GM12865 (cell line): ENCODE data around the gene SNCAIP.

Experiments
- DNase-seq: peaks from one replicate; pipeline ENCODE4 v3.0.0; 2010; ENCODE audit warnings: low read depth
- H3K4me3 ChIP-seq: 2 replicates; pipeline ENCODE4 v1.5.1; 2011; ENCODE audit warnings: mild to moderate bottlenecking, low read depth, low read length, control low read depth
- TF ChIP-seq, protein P1 (sequence below): IDR thresholded peaks from 2 replicates; pipeline ENCODE4 v1.5.1; 2011; ENCODE audit warnings: low read length, control low read depth, low read depth, inconsistent platforms; ENCODE audit not compliant: insufficient read depth; ENCODE audit errors: missing control alignments

The SNCAIP gene

DNA sequence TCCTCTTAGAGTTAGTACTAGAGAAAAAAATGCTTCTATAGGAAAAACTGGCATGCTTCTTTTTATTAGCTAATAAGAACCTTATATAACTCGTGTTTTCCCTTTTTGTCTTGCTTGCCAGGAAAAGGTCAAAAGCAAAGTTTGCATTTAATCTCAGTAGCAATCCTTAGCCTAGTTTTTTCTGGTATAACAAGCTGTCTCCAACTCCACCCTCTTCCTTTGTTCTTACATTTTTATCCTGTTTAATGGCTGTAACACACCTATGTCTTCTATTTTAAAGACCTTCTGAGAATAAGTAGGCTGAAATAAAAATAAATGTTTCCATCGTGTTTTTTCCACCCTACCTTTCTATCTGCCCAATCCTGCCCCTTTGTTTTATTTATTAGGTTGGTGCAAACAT is 158.3 kb downstream of the SNCAIP start:
- no peak for DNase-seq
- TF ChIP-seq, protein P1, sequence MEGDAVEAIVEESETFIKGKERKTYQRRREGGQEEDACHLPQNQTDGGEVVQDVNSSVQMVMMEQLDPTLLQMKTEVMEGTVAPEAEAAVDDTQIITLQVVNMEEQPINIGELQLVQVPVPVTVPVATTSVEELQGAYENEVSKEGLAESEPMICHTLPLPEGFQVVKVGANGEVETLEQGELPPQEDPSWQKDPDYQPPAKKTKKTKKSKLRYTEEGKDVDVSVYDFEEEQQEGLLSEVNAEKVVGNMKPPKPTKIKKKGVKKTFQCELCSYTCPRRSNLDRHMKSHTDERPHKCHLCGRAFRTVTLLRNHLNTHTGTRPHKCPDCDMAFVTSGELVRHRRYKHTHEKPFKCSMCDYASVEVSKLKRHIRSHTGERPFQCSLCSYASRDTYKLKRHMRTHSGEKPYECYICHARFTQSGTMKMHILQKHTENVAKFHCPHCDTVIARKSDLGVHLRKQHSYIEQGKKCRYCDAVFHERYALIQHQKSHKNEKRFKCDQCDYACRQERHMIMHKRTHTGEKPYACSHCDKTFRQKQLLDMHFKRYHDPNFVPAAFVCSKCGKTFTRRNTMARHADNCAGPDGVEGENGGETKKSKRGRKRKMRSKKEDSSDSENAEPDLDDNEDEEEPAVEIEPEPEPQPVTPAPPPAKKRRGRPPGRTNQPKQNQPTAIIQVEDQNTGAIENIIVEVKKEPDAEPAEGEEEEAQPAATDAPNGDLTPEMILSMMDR, result no peak
- no peak overlapping the region for H3K4me3 ChIP-seq

DNA sequence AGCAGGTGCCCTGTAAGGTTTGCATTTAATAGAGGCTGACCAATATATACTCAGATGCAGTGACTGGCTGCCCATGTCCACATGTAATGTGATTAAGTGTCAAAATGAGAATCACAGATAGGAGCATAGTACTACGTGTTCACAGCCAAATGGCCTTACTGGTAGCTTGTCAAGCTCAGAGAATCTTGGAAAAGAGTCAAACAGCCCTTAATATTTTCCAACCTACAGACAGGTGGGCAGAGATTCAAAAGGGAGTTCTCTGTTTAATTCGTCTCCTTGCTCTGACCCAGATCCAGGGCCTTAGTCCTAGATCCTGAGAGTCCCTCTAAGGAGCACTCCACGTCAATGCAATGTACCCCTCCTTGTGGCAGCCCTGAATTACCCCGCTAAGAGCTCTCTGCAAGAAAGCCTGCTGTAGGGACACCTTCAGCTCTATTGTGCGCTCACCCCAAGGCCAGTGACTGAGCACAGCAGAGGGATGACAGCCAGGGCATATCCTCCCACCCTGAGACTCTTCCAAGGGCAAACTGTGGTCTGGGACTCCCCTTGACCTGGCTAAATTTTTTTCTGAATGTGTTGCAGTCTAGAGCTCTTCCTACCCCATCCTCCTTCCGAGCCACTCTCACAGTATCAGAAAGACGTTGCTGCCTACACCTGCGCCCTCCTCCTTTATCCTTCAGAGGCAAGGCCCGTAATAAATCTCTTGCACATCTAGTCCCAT is 159.2 kb downstream of the SNCAIP start:
- DNase-seq, result no peak
- TF ChIP-seq, protein P1, result no peak
- H3K4me3 ChIP-seq, result no peak overlapping the region

DNA sequence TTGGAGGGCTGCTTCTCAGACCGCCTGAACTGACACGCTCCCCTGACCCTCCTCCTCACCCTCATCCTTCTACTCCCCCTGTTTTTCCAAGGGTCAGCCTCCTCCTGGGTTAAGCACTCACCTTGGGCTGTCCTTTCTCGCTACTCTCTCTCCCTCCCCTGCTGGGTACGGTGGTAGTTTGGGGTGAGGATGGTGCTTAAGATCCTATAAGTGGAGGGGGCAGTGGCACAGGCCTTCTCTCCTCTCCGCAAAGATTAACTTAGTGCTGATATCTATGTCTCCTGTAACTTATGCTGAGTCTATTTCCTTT is 159.7 kb downstream of the SNCAIP start:
- no peak overlapping the region for H3K4me3 ChIP-seq
- no peak for DNase-seq
- TF ChIP-seq, protein P1, result no peak

DNA sequence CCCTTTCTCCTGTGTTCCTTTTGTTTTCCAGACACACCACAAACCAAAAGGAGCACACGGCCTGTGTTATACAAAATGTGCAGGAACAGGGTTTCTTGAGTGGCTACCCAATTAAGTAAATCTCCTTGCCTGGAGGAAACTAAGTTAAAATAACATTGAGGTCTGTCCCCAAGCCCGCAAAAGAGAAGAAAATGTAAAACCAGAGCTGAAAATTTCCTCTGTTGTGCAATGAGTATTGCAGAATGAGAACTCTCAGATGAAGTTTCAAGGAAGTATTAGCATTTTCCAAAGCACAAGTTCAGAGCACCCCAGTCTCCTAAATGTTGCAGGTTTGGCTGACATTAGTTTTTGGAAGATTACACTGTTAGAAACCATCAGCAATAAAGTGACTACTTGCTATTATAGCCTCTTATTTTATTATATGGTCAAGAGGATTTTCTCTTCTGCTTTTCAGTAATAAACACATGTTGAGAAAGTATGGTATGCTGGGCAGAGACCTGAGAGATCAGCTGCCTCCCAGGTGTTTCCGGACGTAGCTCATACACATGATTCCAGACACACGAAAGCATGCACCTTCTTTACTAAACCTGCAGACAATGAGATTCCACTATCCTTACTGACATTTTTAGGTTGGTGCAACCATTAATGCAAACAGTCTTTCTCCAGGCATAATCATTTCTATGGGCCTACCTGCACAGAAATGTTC is 161.3 kb downstream of the SNCAIP start:
- DNase-seq, result no peak
- H3K4me3 ChIP-seq, result no peak overlapping the region
- TF ChIP-seq, protein P1, result no peak

DNA sequence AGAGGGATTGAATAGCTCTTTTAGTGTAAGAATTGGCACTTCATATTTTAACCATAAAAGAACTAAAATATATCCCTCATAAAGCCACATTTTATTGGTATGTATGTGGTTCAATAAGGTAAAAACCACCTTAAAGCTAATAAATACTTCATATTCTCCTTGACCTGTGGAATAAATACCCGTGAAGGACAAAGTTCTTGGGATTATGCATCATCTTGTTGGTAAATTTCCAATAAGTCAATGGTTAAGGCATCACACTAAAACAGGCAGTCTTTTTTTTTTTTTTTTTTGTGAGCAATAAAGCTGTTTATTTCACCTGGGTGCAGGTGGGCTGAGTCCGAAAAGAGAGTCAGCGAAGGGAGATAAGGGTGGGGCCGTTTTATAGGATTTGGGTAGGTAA is 161.9 kb downstream of the SNCAIP start:
- TF ChIP-seq, protein P1, result no peak
- no peak overlapping the region for H3K4me3 ChIP-seq
- DNase-seq, result no peak

DNA sequence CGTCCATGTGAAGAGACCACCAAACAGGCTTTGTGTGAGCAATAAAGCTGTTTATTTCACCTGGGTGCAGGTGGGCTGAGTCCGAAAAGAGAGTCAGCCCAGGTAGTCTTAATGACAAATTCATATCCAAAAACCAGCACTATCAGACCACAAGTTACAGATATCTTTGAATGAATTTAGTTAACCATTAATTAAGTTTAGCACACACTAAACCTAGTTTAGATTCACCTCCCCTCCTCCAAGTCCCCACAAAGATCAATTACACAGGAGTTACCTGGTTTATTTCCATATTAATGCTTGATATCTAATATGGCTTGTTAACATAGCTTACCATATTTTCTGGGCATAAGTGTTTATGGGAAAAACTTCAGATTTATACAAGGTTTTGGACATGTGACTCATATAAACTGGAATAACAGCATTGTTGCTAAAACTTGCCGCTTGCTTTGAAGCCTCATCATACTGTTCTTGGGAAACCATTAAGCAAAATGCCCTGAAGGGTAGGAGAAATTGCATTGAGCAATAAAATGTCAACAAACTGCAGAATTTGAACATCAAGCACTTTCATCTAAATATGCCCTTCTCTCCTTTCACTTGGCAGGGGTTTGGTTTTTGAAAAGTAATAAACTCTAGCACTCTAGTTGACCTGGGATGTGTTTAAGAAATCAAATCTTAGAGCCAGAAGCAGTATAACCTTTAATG is 166.9 kb downstream of the SNCAIP start:
- DNase-seq, result no peak
- H3K4me3 ChIP-seq, result no peak overlapping the region
- TF ChIP-seq, protein P1, result no peak
